Gastrocnemius medialis (tissue), 4 donors: ENCODE data around the gene PECR.

Source experiments
- POLR2A ChIP-seq, 2 donors: fragments of 450-650 bp; IDR thresholded peaks; one replicate each; pipeline ENCODE4 v1.6.1; 2017; ENCODE audit warnings: antibody characterized with exemption in 2 of 2, mild to moderate bottlenecking in 2 of 2, moderate library complexity in 2 of 2
- TF ChIP-seq, protein P1 (sequence below), 5 experiments: fragments of 450-650 bp in 3 of 5; fragments of 200-600 bp in 2 of 5; sonication (generic) in 2 of 5; IDR thresholded peaks in 4 of 5; conservative IDR thresholded peaks in 1 of 5; 1 replicate in 4 of 5; 2 replicates in 1 of 5; pipeline ENCODE4 v1.5.1; 2016 to 2019; ENCODE audit warnings: antibody characterized with exemption in 5 of 5, mild to moderate bottlenecking in 3 of 5, moderate library complexity in 3 of 5

DNA sequence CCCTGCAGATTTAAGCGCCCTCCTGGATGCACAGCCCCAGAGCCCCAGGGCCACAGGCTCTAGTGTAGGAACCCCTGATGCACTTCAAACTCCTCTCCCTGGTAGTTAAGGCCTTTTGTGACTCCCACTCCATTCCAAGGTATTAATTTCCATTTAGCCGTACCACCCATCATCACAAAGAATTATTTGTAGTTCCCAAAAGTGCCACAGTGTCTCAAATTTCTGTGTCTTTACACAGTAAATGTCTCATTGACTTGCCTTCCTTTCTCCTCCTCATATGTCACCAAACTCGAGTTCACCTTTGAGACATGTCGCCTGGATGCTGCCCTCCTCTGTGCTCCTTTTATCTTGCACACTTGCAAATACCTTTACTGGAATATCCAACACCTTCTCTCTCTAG, 25.9 kb downstream of the PECR start:
- TF ChIP-seq POLR2A (IDR thresholded peaks at IDR 0.05), result no peak
- TF ChIP-seq, protein P1, sequence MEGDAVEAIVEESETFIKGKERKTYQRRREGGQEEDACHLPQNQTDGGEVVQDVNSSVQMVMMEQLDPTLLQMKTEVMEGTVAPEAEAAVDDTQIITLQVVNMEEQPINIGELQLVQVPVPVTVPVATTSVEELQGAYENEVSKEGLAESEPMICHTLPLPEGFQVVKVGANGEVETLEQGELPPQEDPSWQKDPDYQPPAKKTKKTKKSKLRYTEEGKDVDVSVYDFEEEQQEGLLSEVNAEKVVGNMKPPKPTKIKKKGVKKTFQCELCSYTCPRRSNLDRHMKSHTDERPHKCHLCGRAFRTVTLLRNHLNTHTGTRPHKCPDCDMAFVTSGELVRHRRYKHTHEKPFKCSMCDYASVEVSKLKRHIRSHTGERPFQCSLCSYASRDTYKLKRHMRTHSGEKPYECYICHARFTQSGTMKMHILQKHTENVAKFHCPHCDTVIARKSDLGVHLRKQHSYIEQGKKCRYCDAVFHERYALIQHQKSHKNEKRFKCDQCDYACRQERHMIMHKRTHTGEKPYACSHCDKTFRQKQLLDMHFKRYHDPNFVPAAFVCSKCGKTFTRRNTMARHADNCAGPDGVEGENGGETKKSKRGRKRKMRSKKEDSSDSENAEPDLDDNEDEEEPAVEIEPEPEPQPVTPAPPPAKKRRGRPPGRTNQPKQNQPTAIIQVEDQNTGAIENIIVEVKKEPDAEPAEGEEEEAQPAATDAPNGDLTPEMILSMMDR (IDR thresholded peaks at IDR 0.05 in 4 of 5, conservative IDR thresholded peaks at IDR 0.05 in 1 of 5), result no peak
